HG02885 (cell line): ENCODE measurements around the gene CA10.

Source experiments
- ATAC-seq: cut with Tn5 transposase; IDR thresholded peaks from one replicate; pipeline ENCODE4 v1.9.1; 2021; ENCODE audit warnings: mild to moderate bottlenecking; ENCODE audit not compliant: unreplicated experiment, poor library complexity

CA10 gene

DNA sequence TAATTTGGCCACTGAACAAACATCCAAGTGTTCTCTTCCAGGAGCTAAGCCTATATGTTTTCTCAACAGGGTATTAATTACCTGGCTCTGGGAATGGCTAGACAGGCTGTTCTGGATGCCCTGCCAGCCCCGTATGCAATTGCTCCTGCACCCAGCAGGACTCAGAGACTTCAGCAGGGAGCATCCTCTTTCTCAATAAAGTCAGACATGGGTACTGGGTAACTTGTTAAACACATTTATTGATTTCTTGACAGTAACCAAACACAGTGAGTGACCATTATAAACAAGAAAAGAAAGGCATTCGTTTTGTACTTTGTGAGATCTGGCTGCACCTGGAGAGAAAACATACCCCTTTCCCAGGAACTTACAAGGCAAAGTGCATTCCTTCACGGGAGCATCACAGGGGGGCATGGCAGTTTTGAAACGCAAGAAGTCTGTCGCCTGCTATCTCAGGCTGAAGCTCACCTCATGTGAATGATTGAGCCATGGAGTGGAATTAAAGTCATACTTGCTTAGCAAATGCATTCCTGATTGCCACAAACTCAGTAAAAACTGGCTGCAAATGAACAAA, 528.3 kb downstream of the CA10 start:
- ATAC-seq = no peak

DNA sequence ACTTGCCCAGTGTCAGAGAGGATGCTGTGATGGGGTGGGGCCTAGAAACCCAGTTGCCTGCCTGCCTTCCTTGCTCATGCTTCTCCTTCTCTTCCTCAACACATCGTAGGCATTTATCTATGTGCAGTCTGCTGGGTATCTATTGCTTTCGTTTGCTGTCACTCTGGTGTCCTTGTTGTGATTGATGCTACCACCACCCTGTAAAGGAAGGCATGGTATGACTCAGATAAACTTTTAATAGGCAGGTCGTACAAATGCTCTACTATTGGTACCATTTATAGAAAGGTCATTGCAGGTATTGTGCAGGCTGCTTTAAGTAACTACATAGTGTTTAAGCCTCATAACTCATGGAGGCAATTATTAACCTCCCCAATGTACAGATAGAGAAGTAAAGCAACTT, 529.3 kb downstream of the CA10 start:
- no peak for ATAC-seq

DNA sequence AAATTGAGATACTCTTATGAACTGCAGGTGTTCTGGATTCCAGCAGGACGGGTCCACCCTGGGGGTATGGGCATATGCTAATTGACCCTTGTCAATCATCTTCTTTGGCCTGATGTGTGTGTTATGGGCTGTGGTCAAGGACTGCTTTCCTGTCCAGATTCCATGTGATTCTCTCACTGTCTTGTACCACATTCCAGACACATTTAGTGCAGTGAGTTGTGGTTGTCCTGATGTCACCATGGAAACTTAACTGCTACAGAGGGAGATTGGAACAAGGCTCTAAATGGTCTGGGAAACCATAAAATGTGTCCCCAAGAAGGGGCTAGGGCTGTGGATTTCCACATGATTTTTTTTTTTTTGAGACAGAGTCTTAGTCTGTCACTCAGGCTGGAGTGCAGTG, 530.7 kb downstream of the CA10 start:
- ATAC-seq = no peak

DNA sequence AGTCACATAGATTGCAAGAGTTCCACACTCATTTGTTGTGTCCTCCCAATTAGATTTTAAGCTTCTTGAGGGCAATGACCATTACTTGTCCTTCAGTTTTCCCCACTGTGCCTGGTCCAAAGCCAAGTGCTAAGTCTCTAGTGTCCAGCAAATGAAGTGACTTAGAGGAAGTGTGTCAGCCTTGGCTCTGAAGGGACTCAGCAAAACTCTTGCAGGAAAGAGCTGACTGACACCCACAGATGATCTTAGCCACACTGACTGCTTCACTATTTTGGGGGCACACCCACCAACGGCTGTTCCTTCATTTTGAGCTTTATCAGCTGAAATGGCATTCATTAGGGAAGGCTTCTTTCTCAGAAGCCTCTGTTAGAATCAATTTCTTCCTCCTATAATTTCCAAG, 540.0 kb downstream of the CA10 start:
- no peak for ATAC-seq

DNA sequence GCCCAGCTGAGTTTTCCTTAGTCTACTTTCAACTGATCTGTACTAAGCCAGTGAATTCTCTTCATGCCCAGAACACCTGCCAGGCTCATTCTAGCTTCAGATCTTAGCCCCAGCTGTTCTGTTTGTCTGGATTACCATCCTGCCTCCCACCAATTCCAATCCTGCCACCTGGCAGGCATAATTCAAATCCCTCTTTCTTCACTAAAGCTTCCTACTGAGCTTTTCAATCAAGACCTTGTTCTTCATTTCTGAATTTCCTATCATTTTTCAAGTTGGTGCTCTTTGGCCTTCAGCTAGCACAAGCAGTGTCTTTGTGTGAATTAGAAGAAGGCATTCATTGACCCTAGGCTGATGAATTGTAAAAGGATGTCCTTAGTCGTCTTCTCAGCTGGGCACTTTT, 540.5 kb downstream of the CA10 start:
- ATAC-seq = no peak

DNA sequence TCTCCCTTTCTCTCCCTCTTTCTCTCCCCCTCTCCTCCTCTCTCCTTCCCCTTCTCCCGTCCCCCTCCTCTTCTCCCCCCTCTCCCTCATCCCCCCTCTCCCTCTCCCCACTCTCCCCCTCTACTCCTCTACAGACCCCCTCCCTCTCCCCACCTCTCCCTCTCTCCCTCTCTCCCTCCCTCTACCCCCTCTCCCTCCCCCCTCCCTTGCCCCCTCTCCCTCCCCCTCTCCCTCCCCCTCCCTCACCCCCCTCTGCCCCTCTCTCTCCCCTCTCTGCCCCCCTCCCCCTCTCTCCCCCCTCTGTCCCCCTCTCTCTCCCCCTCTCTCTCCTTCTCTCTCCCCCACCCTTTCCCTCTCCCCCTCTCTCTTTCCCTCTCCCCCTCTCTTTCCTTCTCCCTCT, 545.3 kb downstream of the CA10 start:
- no peak for ATAC-seq

DNA sequence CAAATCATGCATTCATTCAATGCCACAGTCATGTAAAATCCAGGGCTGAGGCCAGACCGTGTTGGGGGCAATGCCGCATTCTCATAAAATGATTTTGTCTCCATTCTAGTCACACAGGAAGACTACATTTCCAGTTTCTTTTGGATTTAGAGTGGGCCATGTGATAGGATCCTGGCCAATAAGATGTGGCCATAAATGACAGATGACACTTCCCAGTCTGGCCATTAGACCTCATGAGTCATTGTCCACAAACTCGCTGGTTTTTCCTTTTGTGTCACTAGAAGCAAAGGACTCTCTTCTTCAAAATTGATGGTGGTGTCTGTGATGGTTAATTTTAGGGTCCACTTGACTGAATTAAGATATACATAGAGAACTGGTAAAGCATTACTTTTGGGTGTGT, 545.8 kb downstream of the CA10 start:
- ATAC-seq = no peak

DNA sequence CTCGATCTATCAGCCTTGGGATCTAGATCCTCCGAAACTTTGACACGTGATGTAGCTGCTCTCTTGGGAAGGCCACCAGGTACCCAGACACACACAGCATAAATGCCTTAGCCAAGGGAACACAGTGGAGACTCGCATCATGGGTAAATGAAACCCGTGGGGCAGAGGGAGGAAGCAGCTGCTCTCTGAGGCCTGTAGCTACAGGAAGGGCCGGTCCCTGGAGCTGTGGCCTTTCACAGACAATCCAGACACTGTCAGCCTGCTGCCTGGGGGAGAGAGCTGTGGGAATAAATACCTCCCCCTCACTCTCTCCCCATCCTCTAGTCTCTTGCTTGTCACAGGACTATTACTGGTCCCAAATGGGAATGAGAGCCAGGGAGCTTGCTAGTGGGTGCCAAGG, 546.9 kb downstream of the CA10 start:
- ATAC-seq = no peak

DNA sequence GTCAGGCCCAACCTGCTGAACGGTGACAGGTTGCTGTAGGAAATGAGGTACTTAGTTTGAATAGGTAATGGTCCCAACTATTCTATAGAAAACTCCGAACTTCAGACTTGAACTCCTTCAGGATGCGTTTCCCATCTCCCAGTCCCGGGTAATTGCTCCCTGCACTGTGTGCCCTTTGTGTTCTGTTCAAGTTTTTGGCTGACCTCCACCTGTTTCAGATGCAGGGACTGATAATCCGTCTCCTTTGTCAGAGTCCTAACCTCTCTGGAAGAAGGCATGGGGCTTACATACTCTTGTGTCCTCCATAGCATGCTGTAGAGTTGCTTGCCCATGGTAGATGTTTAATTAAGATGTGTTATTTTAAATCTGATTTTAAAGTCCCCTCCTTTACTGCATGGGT, 547.7 kb downstream of the CA10 start:
- no peak for ATAC-seq

DNA sequence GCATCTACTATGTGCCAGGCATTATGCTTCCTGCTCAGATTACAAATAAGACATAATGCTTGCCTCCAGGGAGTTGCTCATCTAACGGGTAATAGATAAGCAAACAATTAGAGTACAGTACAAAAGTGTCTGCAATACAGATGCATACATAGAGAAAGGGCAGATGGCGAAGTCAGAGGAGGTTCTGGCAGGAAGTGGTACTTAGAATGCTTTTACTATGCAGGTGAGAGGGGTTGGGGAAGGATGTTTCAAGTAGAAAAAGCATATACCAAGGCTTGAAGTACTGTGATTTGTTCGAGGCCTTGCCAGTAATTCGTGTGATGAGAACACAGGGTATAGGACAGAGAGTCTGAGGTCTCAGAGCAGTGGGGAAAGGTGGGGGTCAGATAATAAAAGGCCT, 548.4 kb downstream of the CA10 start:
- no peak for ATAC-seq

DNA sequence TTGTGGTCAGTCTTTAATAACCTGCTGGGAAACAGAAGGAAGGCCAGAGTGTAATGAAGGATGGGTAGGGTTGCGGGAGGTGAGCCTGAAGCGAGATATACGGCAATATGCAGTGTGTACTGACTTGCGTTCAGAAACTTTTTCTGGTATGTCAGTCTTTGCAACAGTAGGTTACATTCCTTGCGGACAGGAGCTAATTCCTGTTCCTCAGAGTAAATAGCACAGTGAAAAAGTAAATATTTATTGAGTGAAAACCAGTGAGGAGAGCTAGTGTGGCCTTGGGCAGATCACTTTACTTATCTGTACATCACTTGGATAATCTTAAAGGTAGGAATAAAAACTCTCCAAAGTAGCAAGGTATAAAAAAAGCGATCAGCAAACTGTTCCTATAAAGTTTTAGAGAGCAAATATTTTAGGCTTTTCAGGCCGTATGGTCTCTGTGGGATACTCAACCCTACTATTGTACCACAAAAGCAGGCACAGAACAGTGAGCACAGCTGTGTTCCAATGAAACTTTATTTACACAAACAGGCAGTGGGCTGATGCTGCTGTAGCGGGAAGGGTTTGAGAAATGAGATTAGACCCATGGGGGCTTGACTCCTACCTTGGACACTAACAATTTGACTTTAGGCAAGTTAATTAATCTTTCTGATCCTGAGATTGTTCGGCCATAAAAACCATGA, 550.1 kb downstream of the CA10 start:
- no peak for ATAC-seq

DNA sequence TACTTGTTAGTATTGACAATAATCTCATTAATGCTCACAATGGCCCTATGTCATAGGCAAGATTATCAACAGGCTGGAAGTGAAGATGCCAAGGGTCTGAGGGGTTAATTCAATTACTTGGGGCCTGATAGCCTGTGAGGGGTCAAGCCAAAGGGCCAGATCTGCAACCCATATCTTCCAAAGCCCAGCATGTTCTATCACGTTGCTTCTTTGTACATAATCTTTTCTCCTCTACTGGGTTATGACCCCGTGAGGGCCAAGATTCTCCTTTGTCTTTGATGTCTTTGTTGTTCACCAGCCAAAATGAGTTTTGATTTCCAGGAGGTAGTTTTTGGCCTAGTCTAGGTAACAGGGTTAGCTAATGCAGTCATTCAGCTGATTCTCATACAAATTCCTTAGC, 551.0 kb downstream of the CA10 start:
- no peak for ATAC-seq

DNA sequence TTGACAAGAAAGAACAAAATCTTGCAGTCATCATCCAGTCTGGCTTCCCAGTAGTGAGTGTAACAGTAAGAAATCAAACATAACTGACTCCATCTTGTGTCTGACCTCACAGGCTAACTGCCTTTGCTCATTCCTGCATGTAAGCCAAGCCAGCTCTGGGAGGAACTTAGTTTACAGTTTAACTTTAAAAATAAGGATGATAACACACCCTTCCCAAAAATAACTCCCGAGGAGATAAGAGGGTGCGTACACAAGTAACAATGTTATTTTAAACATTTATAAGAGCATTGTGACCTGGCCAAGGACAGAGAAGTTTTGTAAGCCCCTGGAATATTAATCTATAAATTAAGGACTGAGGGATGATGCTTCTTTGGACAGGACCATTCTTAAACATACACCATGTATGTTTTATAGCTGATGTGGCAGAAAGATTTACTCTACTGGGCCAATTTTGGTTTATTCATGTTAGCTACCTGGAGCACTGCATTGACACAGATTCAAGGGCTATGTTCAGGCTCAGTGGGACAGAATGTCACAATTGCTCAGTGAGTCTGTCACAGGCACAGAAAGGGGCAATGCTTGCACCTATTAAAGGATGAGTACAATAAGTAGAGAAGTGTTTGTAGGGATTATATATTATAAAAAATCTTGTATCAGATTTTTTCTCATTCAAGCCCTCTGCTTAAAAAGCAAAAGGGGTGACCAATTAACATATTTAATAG, 554.1 kb downstream of the CA10 start:
- no peak for ATAC-seq

DNA sequence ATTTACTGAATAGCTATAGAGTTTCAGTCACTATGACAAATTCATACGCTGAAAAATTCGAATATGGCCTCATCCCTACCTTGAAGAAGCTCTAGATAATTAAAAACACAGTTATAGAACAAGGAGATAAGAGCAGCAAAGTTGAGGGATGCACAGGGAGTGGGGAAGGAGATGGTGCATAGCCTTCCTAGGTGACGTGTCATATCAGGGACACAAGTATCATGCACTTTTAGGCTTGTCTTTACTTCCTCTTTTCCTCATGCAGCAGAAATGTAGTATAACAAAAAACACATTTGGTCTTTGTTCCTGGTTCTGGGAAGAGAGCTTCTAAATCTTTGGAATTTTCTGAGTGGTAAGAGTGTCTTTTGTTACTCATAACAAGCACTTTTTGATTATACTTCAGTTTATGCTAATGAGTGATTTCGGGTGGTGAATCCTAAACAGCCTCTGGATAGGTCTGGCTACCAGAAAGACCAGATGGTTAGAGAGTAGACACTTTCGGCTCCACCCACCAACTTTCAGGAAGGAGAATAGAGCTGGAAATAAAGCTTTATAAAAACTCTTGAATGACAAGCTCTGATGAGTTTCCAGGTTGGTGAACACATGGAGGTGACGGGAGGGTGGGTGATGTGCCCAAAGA, 556.8 kb downstream of the CA10 start:
- ATAC-seq = peak; percentile 41

DNA sequence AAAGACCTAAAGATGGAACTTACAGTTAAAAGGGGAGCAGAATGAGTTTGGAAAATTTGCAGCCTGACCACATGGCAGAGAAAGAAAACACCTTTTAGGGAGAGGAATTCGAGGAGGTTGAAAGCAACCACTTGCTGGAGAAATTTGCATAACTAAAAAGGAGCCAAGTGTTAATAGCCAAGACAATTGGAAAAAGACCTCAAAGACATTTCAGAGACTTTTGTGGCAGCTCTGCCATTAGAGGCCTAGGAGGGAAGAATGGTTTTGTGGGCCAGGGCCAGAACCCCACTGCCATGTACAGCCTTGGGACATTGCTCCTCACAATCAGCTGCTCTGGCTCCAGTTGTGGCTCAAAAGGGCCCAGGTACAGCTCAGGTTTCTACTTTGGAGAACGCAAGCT, 559.7 kb downstream of the CA10 start:
- no peak for ATAC-seq

DNA sequence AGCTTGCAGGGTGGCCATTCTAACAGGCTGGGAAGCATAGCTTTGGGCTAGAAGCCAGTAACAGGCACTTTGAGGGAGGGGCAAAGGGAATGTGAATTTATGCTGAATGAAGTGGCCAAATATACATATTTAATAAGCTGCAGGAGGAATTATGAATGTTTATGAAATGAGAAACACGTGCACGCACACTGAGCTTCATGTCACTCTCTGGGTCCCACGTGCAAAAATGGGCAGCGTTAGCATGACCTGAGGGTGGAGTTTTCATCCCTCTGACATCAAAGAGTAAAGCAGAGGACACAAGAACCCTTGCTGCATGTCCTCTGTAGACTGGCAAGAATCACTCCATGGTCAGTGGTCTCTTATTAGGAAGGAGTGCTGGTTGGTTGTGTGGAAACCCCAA, 561.2 kb downstream of the CA10 start:
- no peak for ATAC-seq

DNA sequence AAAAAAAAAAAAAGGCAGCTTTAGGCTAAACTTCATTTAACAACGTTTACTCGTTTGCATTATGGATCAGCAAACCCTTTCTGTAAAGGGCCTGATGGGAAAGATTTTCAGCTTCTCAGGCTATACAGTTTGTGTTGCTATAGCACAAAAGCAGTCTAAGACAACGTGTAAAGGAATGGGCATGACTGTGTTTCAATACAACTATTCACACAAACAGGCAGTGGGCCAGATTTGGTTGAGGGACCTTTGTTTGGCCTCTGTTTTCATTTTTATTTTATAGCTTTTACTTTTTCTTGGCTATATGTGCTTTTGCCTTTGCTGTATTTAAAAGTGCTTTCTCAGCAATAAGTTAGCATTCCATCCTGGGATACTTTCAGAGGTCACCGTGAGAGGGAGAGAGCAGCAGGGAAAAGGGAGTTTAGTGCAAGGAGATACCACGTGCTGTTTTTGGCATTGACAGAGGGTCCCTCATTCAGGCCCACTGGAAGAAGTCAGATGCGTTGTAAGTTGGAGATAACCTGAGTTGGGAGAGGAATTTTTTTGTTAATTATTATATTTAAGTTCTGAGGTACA, 562.6 kb downstream of the CA10 start:
- no peak for ATAC-seq

DNA sequence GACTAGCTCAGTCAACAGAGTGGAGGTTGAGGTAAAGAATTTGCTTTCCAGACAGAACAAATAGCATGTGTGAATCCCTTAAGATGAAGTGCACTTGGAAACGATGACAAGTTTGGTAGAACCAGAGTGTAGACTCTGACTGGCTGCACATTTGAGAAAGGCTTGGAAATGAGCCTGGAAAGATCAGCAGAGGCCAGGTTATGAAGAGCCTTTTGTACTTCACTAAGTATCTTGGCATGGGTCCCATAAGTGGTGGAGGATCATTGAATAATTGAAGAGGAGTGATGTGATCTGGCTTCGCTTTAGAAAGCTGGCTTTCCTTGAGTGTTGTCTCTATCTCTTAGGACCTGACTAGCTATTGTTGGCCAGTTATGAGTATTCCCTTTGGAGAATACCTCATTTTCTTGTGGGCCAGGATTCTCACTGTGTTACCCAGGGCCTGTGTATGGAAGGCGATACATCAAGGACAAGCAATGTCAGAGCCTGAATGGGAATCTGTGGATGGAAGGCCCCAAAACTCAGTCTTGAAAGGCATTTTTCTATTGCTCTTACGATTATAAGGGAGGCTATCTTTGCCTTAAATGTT, 568.4 kb downstream of the CA10 start:
- no peak for ATAC-seq

DNA sequence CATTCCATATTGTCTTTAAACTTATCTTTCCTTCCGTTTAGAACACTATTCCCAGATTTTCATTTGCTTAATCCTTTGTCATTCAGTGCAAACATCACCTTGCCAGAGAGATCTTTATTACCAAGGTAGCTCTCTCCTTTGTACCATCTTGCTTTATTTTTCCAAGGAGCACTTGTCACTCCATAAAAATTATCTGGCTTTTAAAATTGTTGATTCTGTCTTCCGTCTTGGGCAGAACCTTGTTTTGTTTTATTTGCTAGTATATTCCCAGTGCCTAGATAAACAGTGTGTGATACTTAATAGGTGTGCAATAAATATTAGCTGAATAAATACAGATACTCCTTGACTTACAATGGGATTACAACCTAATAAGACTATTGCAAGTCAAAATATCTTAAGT, 570.5 kb downstream of the CA10 start:
- no peak for ATAC-seq

DNA sequence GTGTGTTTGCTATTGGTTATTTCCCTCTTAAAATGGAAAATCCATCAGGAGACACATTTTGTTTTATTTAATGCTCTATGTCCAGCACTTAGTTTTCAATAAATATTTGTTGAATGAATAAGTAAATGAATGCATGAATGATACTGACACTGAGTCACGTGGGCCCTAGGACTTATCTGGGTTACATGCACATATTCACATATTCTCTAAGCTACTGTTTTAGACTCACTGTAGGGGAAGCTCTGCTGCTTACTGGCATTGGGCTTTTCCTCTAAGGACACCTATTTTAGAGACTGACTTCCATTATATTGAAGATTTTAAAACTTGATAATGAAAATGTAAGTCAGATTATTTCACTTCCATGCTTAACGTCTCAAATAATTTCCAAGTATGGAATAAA, 571.0 kb downstream of the CA10 start:
- no peak for ATAC-seq
